Fibroblast of lung (primary cell): ENCODE measurements around the gene GPRC5C. TPM values are rescaled to one million over a fixed set of nuclear protein-coding genes. Genes with fewer than 3 reads are reported as not detected.

ENCODE experiments used
- DNase-seq, 2 donors: peaks; one replicate each; pipeline versions ENCODE4 v3.0.0 to v3.0.0-alpha.2; 2010; ENCODE audit warnings: low read depth in 2 of 2
- H2AFZ ChIP-seq: 2 replicates; pipeline ENCODE4 v1.5.1; 2012; ENCODE audit warnings: low read length, control low read depth, inconsistent platforms
- H3K27ac ChIP-seq: 2 replicates; pipeline ENCODE4 v1.5.1; 2011; ENCODE audit warnings: low read length, control low read depth; ENCODE audit not compliant: insufficient read depth
- H3K27me3 ChIP-seq: 2 replicates; pipeline ENCODE4 v1.5.1; 2011; ENCODE audit warnings: mild to moderate bottlenecking, low read length; ENCODE audit not compliant: control insufficient read depth, insufficient read depth
- H3K36me3 ChIP-seq: 2 replicates; pipeline ENCODE4 v1.5.1; 2011; ENCODE audit warnings: low read length; ENCODE audit not compliant: control insufficient read depth, insufficient read depth
- H3K4me1 ChIP-seq: 2 replicates; pipeline ENCODE4 v1.5.1; 2011; ENCODE audit warnings: low read length; ENCODE audit not compliant: control insufficient read depth, insufficient read depth; ENCODE audit errors: extremely low read depth
- H3K4me2 ChIP-seq: 2 replicates; pipeline ENCODE4 v1.5.1; 2011; ENCODE audit warnings: low read length, control low read depth; ENCODE audit not compliant: insufficient read depth; ENCODE audit errors: extremely low read depth
- H3K4me3 ChIP-seq, 4 experiments: fragments of 200-600 bp in 1 of 4; sonication (generic) in 1 of 4; replicated peaks in 1 of 4; 2 replicates each; pipeline ENCODE4 v1.5.1; 2011 to 2016; ENCODE audit warnings: low read length in 4 of 4, low read depth in 3 of 4, mild to moderate bottlenecking in 3 of 4, control low read depth in 2 of 4, inconsistent platforms in 1 of 4, mixed read lengths in 1 of 4; ENCODE audit not compliant: insufficient read depth in 1 of 4; ENCODE audit errors: control extremely low read depth in 1 of 4
- H3K79me2 ChIP-seq: 2 replicates; pipeline ENCODE4 v1.5.1; 2012; ENCODE audit warnings: mild to moderate bottlenecking, low read length, inconsistent platforms; ENCODE audit not compliant: control insufficient read depth, insufficient read depth
- H3K9ac ChIP-seq: 2 replicates; pipeline ENCODE4 v1.5.1; 2011; ENCODE audit warnings: mild to moderate bottlenecking, low read length, control low read depth; ENCODE audit not compliant: insufficient read depth
- H3K9me3 ChIP-seq: 2 replicates; pipeline ENCODE4 v1.5.1; 2012; ENCODE audit warnings: low read depth, low read length; ENCODE audit not compliant: control insufficient read depth, insufficient read depth
- H4K20me1 ChIP-seq: 2 replicates; pipeline ENCODE4 v1.5.1; 2011; ENCODE audit warnings: low read length; ENCODE audit not compliant: control insufficient read depth, insufficient read depth; ENCODE audit errors: extremely low read depth
- EZH2 ChIP-seq: IDR thresholded peaks from 2 replicates; pipeline ENCODE4 v1.5.1; 2012; ENCODE audit warnings: low read length, control low read depth, mild to moderate bottlenecking; ENCODE audit errors: missing control alignments
- polyA plus RNA-seq, 2 donors: library from polyadenylated mRNA; depleted of rRNA in 1 of 2; stranded (reverse) in 1 of 2; unstranded in 1 of 2; fragments of >200 nt; gene quantifications; 2 replicates each; pipeline ENCODE4 v1.2.1, GENCODE V29; 2011 to 2012; ENCODE audit warnings: missing spikeins in 1 of 2
- total RNA-seq: library from RNA; depleted of rRNA; stranded (reverse); fragments of >200 nt; gene quantifications from 2 replicates; pipeline ENCODE4 v1.2.1, GENCODE V29; 2014
- TF ChIP-seq, protein P1 (sequence below), 2 donors: IDR thresholded peaks in 1 of 2; conservative IDR thresholded peaks in 1 of 2; 1 replicate in 1 of 2; 2 replicates in 1 of 2; pipeline ENCODE4 v1.5.1; 2011 to 2012; ENCODE audit warnings: low read length in 2 of 2, control low read depth in 1 of 2, inconsistent platforms in 1 of 2, low read depth in 1 of 2, mild to moderate bottlenecking in 1 of 2

The GPRC5C gene
- total and polyA plus RNA-seq, 2 donors (not counting 1 experiment from before 2014, with no cell fraction given) = 0.11 to 1.5 TPM

DNA sequence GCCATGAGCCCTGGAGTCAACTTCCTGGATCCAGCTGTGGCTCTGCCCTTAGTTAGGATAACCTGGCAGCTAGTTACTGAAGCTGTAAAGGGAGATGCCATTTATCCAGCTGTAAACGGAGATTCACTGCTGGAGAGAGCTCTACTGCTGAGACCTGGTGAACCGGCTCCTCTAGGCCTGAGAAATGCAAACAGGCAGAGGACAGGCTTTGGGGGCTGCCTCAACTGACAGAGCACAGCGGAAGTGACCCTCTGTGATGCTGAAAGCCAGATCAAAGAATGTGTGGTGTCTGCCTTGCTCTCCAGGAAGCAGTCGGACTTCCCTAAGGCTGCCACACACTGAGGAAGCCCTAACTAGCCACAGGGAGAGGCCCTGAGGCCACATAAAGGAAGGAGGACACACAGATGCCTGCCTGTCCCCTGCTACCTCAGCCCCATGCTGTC lies 21.9 kb upstream of the GPRC5C start:
- Histone ChIP-seq H3K9ac (no peak overlapping the region), H3K27me3 (no peaks in the 10 kb centered on the region), H3K9me3 (no peaks in the 10 kb centered on the region), H3K4me1 (no peaks in the 10 kb centered on the region), H3K36me3 (no peaks in the 10 kb centered on the region), H3K4me3 (no peak overlapping the region), H3K79me2 (no peaks in the 10 kb centered on the region), H2AFZ (no peak overlapping the region), H4K20me1 (no peaks in the 10 kb centered on the region), H3K27ac (no peak overlapping the region), H3K4me2 (no peak overlapping the region)
- TF ChIP-seq, protein P1, sequence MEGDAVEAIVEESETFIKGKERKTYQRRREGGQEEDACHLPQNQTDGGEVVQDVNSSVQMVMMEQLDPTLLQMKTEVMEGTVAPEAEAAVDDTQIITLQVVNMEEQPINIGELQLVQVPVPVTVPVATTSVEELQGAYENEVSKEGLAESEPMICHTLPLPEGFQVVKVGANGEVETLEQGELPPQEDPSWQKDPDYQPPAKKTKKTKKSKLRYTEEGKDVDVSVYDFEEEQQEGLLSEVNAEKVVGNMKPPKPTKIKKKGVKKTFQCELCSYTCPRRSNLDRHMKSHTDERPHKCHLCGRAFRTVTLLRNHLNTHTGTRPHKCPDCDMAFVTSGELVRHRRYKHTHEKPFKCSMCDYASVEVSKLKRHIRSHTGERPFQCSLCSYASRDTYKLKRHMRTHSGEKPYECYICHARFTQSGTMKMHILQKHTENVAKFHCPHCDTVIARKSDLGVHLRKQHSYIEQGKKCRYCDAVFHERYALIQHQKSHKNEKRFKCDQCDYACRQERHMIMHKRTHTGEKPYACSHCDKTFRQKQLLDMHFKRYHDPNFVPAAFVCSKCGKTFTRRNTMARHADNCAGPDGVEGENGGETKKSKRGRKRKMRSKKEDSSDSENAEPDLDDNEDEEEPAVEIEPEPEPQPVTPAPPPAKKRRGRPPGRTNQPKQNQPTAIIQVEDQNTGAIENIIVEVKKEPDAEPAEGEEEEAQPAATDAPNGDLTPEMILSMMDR (conservative IDR thresholded peaks at IDR 0.05 in 1 of 2, IDR thresholded peaks at IDR 0.05 in 1 of 2; ENCODE audit: low read depth in 1 of 2, low read length in 2 of 2) = no peak
- TF ChIP-seq EZH2 = no peak
- no peak for DNase-seq

DNA sequence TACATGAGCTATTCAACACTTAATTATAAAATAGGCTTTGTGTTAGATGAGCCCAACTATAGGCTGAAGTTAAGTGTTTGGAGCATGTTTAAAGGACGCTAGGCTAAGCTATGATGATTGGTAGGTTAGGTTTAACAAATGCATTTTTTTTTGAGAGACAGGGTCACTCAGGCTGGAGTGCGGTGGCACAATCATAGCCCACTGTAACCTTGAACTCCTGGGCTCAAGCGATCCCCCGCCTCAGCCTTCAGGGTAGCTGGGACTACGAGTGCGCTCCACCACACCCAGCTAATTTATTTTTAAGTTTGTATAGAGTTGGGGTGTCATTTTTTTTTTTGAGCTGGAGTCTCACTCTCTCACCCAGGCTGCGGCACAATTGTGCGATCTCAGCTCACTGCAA lies 19.3 kb upstream of the GPRC5C start:
- TF ChIP-seq, protein P1 (conservative IDR thresholded peaks at IDR 0.05 in 1 of 2, IDR thresholded peaks at IDR 0.05 in 1 of 2; ENCODE audit: low read depth in 1 of 2, low read length in 2 of 2) = no peak
- no peak for TF ChIP-seq EZH2
- Histone ChIP-seq H3K27me3 (no peaks in the 10 kb centered on the region), H3K9ac (no peak overlapping the region), H3K4me3 (no peak overlapping the region), H2AFZ (no peak overlapping the region), H3K27ac (no peak overlapping the region), H4K20me1 (no peaks in the 10 kb centered on the region), H3K79me2 (no peaks in the 10 kb centered on the region), H3K4me1 (no peaks in the 10 kb centered on the region), H3K36me3 (no peaks in the 10 kb centered on the region), H3K4me2 (no peak overlapping the region), H3K9me3 (no peaks in the 10 kb centered on the region)
- no peak for DNase-seq

DNA sequence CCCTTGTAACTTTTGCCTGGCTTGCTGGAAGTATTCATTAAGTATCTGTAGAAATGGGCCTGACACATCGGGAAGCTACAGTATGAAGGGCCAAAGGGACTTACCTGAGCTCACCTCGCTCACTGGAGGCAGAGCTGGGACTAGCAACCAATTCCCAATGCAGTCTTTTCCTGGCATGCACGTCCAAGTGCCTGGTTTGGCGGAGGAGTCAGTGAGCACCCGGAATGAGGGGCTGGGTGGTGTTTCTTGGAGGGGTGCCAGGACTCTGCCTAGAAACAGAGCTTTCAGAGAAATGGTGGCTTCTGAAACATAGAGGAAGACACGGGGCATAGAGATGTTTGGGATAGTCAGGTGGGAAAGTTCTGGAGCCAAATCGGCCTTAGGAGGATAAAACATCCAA lies 18.4 kb upstream of the GPRC5C start:
- no peaks in the 10 kb centered on the region for H3K9me3 ChIP-seq
- H3K27ac ChIP-seq = no peak overlapping the region
- H3K27me3 ChIP-seq = no peaks in the 10 kb centered on the region
- H3K4me2 ChIP-seq = no peak overlapping the region
- no peaks in the 10 kb centered on the region for H3K4me1 ChIP-seq
- H4K20me1 ChIP-seq = no peaks in the 10 kb centered on the region
- no peaks in the 10 kb centered on the region for H3K36me3 ChIP-seq
- DNase-seq = no peak
- H2AFZ ChIP-seq = no peak overlapping the region
- no peak for TF ChIP-seq EZH2
- TF ChIP-seq, protein P1 (conservative IDR thresholded peaks at IDR 0.05 in 1 of 2, IDR thresholded peaks at IDR 0.05 in 1 of 2; ENCODE audit: low read depth in 1 of 2, low read length in 2 of 2) = no peak
- H3K4me3 ChIP-seq = no peak overlapping the region
- H3K9ac ChIP-seq = no peak overlapping the region
- no peaks in the 10 kb centered on the region for H3K79me2 ChIP-seq
